DOHH2 (cell line): ENCODE measurements around the gene CEL.

ENCODE experiments used
- H3F3A ChIP-seq: fragments of 200-600 bp; sonication (generic), shearing (Covaris generic); 2 replicates; pipeline ENCODE4 v1.6.0; 2016; ENCODE audit warnings: antibody characterized with exemption, mild to moderate bottlenecking; ENCODE audit not compliant: control insufficient read depth, insufficient read depth
- H3K27ac ChIP-seq: fragments of 200-600 bp; sonication (generic); 2 replicates; pipeline ENCODE4 v1.5.1; 2014; ENCODE audit warnings: low read depth, mild to moderate bottlenecking, low read length, moderate library complexity
- H3K27me3 ChIP-seq: fragments of 200-600 bp; sonication (generic); 2 replicates; pipeline ENCODE4 v1.6.1; 2014; ENCODE audit warnings: mild to moderate bottlenecking, low read length, mixed read lengths; ENCODE audit not compliant: control insufficient read depth
- H3K36me3 ChIP-seq: fragments of 200-600 bp; sonication (generic); 2 replicates; pipeline ENCODE4 v1.6.1; 2014; ENCODE audit warnings: mild to moderate bottlenecking, low read length, moderate library complexity, mixed read lengths; ENCODE audit not compliant: control insufficient read depth
- H3K4me1 ChIP-seq: fragments of 200-600 bp; sonication (generic); 2 replicates; pipeline ENCODE4 v1.6.1; 2014; ENCODE audit warnings: mild to moderate bottlenecking, low read length, mixed read lengths; ENCODE audit not compliant: control insufficient read depth
- H3K4me2 ChIP-seq: fragments of 200-600 bp; sonication (generic); 2 replicates; pipeline ENCODE4 v1.6.0; 2014; ENCODE audit warnings: mild to moderate bottlenecking, low read length, moderate library complexity
- H3K4me3 ChIP-seq: fragments of 200-600 bp; sonication (generic); 2 replicates; pipeline ENCODE4 v1.5.1; 2014; ENCODE audit warnings: mild to moderate bottlenecking, low read length, mixed read lengths
- H3K79me2 ChIP-seq: fragments of 200-600 bp; sonication (generic); 2 replicates; pipeline ENCODE4 v1.6.1; 2014; ENCODE audit warnings: mild to moderate bottlenecking, low read length, mixed read lengths; ENCODE audit not compliant: control insufficient read depth
- H3K9me2 ChIP-seq: fragments of 200-600 bp; sonication (generic); replicated peaks from 2 replicates; pipeline ENCODE4 v1.6.1; 2014; ENCODE audit warnings: mild to moderate bottlenecking, low read length, mixed read lengths; ENCODE audit not compliant: control insufficient read depth
- H3K9me3 ChIP-seq: fragments of 200-600 bp; sonication (generic); 2 replicates; pipeline ENCODE4 v1.6.1; 2014; ENCODE audit warnings: antibody characterized with exemption, low read length, mixed read lengths; ENCODE audit not compliant: control insufficient read depth, insufficient read depth
- H4K20me1 ChIP-seq: fragments of 200-600 bp; sonication (generic); 2 replicates; pipeline ENCODE4 v1.6.0; 2014; ENCODE audit warnings: low read depth, mild to moderate bottlenecking, antibody characterized with exemption, low read length, moderate library complexity; ENCODE audit not compliant: control insufficient read depth, insufficient read depth
- EZH2phosphoT487 ChIP-seq: fragments of 200-600 bp; sonication (generic); IDR thresholded peaks from 2 replicates; pipeline ENCODE4 v1.6.1; 2017; ENCODE audit warnings: borderline replicate concordance, mild to moderate bottlenecking, antibody characterized with exemption, low read length, moderate library complexity, mixed read lengths
- TF ChIP-seq, protein P1 (sequence below): fragments of 200-600 bp; sonication (generic); IDR thresholded peaks from one replicate; pipeline ENCODE4 v1.5.1; 2014; ENCODE audit warnings: antibody characterized with exemption, mild to moderate bottlenecking, low read depth, low read length; ENCODE audit not compliant: poor library complexity, severe bottlenecking

CEL gene

DNA sequence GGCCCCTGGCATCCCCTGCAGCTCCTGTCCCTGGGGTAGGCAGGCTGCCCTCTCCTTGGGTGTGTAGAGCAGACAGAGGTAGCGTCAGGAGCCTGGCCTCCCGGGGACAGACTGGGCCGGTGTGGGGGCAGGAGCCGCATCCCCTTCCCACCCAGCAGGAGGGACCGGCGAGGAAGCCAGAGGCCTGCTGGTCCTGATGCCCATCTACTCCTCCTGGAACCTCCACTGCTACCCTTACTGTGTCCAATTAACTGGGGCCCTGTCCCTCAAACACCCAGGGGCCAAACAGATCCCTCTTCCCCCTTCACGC, 43.6 kb downstream of the CEL start:
- no peak overlapping the region for H3K27ac ChIP-seq
- H3K9me2 ChIP-seq, result no peaks in the 10 kb centered on the region
- no peak for TF ChIP-seq EZH2phosphoT487
- TF ChIP-seq, protein P1, sequence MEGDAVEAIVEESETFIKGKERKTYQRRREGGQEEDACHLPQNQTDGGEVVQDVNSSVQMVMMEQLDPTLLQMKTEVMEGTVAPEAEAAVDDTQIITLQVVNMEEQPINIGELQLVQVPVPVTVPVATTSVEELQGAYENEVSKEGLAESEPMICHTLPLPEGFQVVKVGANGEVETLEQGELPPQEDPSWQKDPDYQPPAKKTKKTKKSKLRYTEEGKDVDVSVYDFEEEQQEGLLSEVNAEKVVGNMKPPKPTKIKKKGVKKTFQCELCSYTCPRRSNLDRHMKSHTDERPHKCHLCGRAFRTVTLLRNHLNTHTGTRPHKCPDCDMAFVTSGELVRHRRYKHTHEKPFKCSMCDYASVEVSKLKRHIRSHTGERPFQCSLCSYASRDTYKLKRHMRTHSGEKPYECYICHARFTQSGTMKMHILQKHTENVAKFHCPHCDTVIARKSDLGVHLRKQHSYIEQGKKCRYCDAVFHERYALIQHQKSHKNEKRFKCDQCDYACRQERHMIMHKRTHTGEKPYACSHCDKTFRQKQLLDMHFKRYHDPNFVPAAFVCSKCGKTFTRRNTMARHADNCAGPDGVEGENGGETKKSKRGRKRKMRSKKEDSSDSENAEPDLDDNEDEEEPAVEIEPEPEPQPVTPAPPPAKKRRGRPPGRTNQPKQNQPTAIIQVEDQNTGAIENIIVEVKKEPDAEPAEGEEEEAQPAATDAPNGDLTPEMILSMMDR, result no peak
- H3K4me2 ChIP-seq, result no peak overlapping the region
- no peaks in the 10 kb centered on the region for H3K79me2 ChIP-seq
- no peaks in the 10 kb centered on the region for H3F3A ChIP-seq
- no peaks in the 10 kb centered on the region for H3K9me3 ChIP-seq
- H3K27me3 ChIP-seq, result no peaks in the 10 kb centered on the region
- no peaks in the 10 kb centered on the region for H3K4me1 ChIP-seq
- H3K36me3 ChIP-seq, result peaks cover 81% of the 10 kb centered on the region
- H3K4me3 ChIP-seq, result no peak overlapping the region
- no peaks in the 10 kb centered on the region for H4K20me1 ChIP-seq

DNA sequence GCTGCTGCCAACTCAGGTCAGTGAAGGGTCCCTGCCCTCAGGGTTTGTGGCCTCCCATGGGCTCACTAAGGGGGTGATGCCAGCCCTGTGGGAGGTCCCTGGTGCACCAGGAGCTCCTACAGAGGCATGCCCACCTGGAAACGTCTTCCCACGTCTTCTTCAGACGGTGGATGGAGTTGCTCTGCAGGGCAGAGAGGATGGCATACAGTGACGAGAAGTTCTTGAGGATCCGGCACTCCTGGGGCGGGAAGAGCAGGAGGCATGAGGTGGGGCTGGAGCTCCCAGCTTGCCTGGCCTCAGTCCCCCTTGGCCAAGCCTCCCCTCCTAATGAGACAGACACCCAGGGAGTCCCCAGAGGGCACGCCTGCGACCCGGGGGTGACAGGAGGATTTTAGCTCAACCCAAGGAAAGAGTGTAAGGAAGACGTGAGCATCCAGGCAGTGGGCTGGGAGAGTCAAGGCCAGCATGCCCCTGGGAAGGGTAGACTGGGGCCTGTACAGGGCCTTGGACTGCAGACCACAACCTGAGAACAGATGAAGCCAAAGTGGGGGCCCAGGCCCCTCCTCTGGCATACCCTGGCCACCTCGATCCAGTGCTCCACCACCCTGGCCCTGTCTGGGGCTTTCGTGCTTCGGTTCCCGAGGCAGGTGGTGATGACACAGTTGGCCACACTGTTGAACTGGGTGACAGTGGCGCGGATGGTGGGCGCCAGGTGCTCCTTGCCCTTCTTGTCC, 44.9 kb downstream of the CEL start:
- no peaks in the 10 kb centered on the region for H3K9me2 ChIP-seq
- H3K9me3 ChIP-seq, result no peaks in the 10 kb centered on the region
- H3K4me1 ChIP-seq, result no peaks in the 10 kb centered on the region
- peaks cover 69% of the 10 kb centered on the region for H3K36me3 ChIP-seq
- no peak overlapping the region for H3K4me2 ChIP-seq
- no peaks in the 10 kb centered on the region for H3K27me3 ChIP-seq
- H4K20me1 ChIP-seq, result no peaks in the 10 kb centered on the region
- H3F3A ChIP-seq, result no peaks in the 10 kb centered on the region
- TF ChIP-seq, protein P1, result no peak
- no peak overlapping the region for H3K27ac ChIP-seq
- H3K4me3 ChIP-seq, result no peak overlapping the region
- H3K79me2 ChIP-seq, result no peaks in the 10 kb centered on the region

DNA sequence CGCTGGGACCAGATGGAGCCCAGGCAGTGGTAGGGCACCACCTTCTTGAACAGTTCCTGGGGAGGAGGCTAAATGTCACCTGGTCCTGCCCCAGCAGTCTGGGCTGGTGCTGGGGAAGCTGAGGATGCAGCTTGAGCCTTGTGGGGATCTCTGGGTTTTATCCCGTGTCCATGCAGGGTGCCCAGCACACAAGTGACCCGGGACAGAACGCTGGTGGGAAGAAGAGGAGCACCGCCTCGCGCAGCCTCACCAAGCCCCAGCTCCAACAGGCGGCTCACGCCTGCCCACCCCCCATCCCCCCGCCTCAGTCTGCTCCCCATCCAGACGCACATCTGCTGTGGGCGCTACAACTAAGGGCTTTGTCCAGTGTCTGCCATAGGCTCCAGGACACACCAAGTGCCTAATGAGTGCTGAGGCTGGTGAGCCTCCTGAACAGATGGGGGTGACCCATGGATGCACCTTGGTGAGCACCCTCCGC, 45.5 kb downstream of the CEL start:
- H3K9me3 ChIP-seq, result no peaks in the 10 kb centered on the region
- H3K4me1 ChIP-seq, result no peaks in the 10 kb centered on the region
- no peaks in the 10 kb centered on the region for H4K20me1 ChIP-seq
- peaks cover 63% of the 10 kb centered on the region for H3K36me3 ChIP-seq
- H3K4me3 ChIP-seq, result no peak overlapping the region
- no peaks in the 10 kb centered on the region for H3F3A ChIP-seq
- no peaks in the 10 kb centered on the region for H3K79me2 ChIP-seq
- no peaks in the 10 kb centered on the region for H3K27me3 ChIP-seq
- H3K9me2 ChIP-seq, result no peaks in the 10 kb centered on the region
- H3K4me2 ChIP-seq, result no peak overlapping the region
- TF ChIP-seq, protein P1, result no peak
- H3K27ac ChIP-seq, result no peak overlapping the region
